RWPE1 (cell line): Measurements from ENCODE around the gene EEF2.

Experiments used
- CTCF ChIA-PET: fragments of 350-600 bp; sonication (Branson Sonifier 250); formaldehyde crosslinking; extraction: SDS; loops from one replicate; lab custom pipeline; 2021; lab: Yijun Ruan, JAX
- POLR2A ChIA-PET: fragments of 400-600 bp; formaldehyde crosslinking; extraction: SDS; loops from one replicate; lab custom pipeline; 2020; ENCODE audit warnings: antibody characterized with exemption; ENCODE audit not compliant: low non-redundant PET; lab: Yijun Ruan, JAX
- DNase-seq: peaks from one replicate; pipeline ENCODE4 v3.0.0; 2012; ENCODE audit warnings: low spot score
- H3K27ac ChIP-seq: fragments of 450-650 bp; 2 replicates; pipeline ENCODE4 v1.5.1; 2017
- TF ChIP-seq, protein P1 (sequence below): fragments of 450-650 bp; conservative IDR thresholded peaks from 2 replicates; pipeline ENCODE4 v1.5.1; 2017; ENCODE audit warnings: low read depth, mild to moderate bottlenecking

The EEF2 gene

DNA sequence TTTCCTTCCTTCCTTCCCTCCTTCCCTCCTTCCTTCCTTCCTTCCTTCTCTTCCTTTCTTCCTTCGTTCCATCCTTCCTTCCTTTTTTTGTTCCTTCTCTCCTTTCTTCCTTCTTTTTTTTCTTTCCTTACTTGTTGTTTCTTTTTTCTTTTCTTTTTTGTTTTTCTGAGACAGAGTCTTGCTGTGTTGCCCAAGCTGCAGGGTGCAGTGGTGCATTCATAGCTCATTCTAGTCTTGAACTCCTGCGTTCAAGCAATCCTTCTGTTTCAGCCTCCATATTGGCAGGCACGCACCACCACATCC is 5.5 kb upstream of the EEF2 start:
- CTCF ChIA-PET: interaction anchor here (0.8 kb wide), 1 partner anchor 57 kb away, joined by 6 read pairs; no protein-coding TSS in a partner anchor
- H3K27ac ChIP-seq: peak overlapping the region; percentile 88
- no peak for DNase-seq
- TF ChIP-seq, protein P1, sequence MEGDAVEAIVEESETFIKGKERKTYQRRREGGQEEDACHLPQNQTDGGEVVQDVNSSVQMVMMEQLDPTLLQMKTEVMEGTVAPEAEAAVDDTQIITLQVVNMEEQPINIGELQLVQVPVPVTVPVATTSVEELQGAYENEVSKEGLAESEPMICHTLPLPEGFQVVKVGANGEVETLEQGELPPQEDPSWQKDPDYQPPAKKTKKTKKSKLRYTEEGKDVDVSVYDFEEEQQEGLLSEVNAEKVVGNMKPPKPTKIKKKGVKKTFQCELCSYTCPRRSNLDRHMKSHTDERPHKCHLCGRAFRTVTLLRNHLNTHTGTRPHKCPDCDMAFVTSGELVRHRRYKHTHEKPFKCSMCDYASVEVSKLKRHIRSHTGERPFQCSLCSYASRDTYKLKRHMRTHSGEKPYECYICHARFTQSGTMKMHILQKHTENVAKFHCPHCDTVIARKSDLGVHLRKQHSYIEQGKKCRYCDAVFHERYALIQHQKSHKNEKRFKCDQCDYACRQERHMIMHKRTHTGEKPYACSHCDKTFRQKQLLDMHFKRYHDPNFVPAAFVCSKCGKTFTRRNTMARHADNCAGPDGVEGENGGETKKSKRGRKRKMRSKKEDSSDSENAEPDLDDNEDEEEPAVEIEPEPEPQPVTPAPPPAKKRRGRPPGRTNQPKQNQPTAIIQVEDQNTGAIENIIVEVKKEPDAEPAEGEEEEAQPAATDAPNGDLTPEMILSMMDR: no peak
- POLR2A ChIA-PET: no interaction called here

- ChIA-PET CTCF (interaction anchor here (0.5 to 1.3 kb wide), 15 partner anchors 9 to 757 kb away, joined by 3 to 6 read pairs (median 3); partner anchors contain the start of gene MRPL54), POLR2A (interaction anchor here (0.6 to 0.7 kb wide), 2 partner anchors 147 to 230 kb away, joined by 3 to 10 read pairs; no protein-coding TSS in a partner anchor)
- DNase-seq: peak; percentile 85
- TF ChIP-seq, protein P1: peak; percentile 95
- peak overlapping the region; percentile 88 for H3K27ac ChIP-seq
Measured at GRCh38 chr19:3987619-3988371, 2.5 kb upstream of the EEF2 start.

GRCh38 chr19:3986260-3987041 is 1.2 kb upstream of the EEF2 start:
- peak overlapping the region; percentile 88 for H3K27ac ChIP-seq
- TF ChIP-seq, protein P1: peak; percentile 82
- DNase-seq: peak; percentile 57

GRCh38 chr19:3985643-3986259 is 488 bp upstream of the EEF2 start:
- DNase-seq: no peak
- ChIA-PET POLR2A (interaction anchor here (0.6 to 2.1 kb wide), 3 partner anchors 16 to 788 kb away, joined by 3 to 15 read pairs (median 5); partner anchors contain the start of gene DAPK3), CTCF (interaction anchor here (0.6 to 0.8 kb wide), 5 partner anchors 17 to 228 kb away, joined by 3 to 5 read pairs (median 3); no protein-coding TSS in a partner anchor)
- TF ChIP-seq, protein P1: no peak
- peak overlapping the region; percentile 87 for H3K27ac ChIP-seq

More at GRCh38 chr19:3986260-3987041, 1.2 kb upstream of the EEF2 start:
- ChIA-PET POLR2A (no interaction called here), CTCF (interaction anchor here (0.6 to 0.8 kb wide), 3 partner anchors 17 to 227 kb away, joined by 3 to 5 read pairs (median 3); no protein-coding TSS in a partner anchor)

- ChIA-PET POLR2A (interaction anchor here (0.5 to 2.1 kb wide), 4 partner anchors 15 to 167 kb away, joined by 3 to 15 read pairs (median 3); partner anchors contain the start of gene DAPK3), CTCF (no interaction called here)
- TF ChIP-seq, protein P1: no peak
Measured at GRCh38 chr19:3984584-3984907, 717 bp downstream of the EEF2 start.

More at GRCh38 chr19:3984584-3984907, 717 bp downstream of the EEF2 start:
- H3K27ac ChIP-seq: peak overlapping the region; percentile 87
- DNase-seq: no peak
